HEK293 (cell line): Measurements from ENCODE around the gene MYLK.

ENCODE experiments used
- KLF16 ChIP-seq: fragments of 450-650 bp; formaldehyde crosslinking; IDR thresholded peaks from 2 replicates; pipeline ENCODE4 v1.5.1; 2017; ENCODE audit warnings: missing biosample characterization, missing genetic modification characterization
- TCF7L2 ChIP-seq: IDR thresholded peaks from 2 replicates; pipeline ENCODE4 v1.6.1; 2011; ENCODE audit warnings: low read depth, mild to moderate bottlenecking, inconsistent platforms, low read length, moderate library complexity, borderline replicate concordance
- ZBTB44 ChIP-seq: fragments of 450-650 bp; IDR thresholded peaks from 2 replicates; pipeline ENCODE4 v1.5.1; 2018; ENCODE audit warnings: missing biosample characterization, mild to moderate bottlenecking, missing genetic modification characterization
- ZEB2 ChIP-seq: fragments of 450-650 bp; formaldehyde crosslinking; IDR thresholded peaks from 2 replicates; pipeline ENCODE4 v1.5.1; 2016; ENCODE audit warnings: missing biosample characterization, missing genetic modification characterization
- ZNF24 ChIP-seq: fragments of 450-650 bp; formaldehyde crosslinking; IDR thresholded peaks from 2 replicates; pipeline ENCODE4 v1.5.1; 2016; ENCODE audit warnings: missing biosample characterization, missing genetic modification characterization
- ZNF274 ChIP-seq, 2 experiments: fragments of 200-500 bp in 1 of 2; fragments of 450-650 bp in 1 of 2; sonication (Bioruptor generic) in 1 of 2; formaldehyde crosslinking in 1 of 2; IDR thresholded peaks; 2 replicates each; pipeline versions ENCODE4 v1.5.1 to v1.6.1; 2014 to 2016; ENCODE audit warnings: borderline replicate concordance in 1 of 2, inconsistent platforms in 1 of 2, low read length in 1 of 2, missing biosample characterization in 1 of 2, missing genetic modification characterization in 1 of 2
- ZNF311 ChIP-seq: fragments of 450-650 bp; formaldehyde crosslinking; IDR thresholded peaks from 2 replicates; pipeline ENCODE4 v1.5.1; 2017; ENCODE audit warnings: missing biosample characterization, missing genetic modification characterization, borderline replicate concordance
- ZNF350 ChIP-seq: fragments of 450-650 bp; formaldehyde crosslinking; IDR thresholded peaks from 2 replicates; pipeline ENCODE4 v1.5.0; 2017; ENCODE audit warnings: missing biosample characterization, mild to moderate bottlenecking, missing genetic modification characterization
- ZNF792 ChIP-seq: fragments of 450-650 bp; formaldehyde crosslinking; IDR thresholded peaks from 2 replicates; pipeline ENCODE4 v1.5.1; 2016; ENCODE audit warnings: missing biosample characterization, missing genetic modification characterization
- TF ChIP-seq, protein P1 (sequence below): fragments of 450-650 bp; formaldehyde crosslinking; IDR thresholded peaks from 2 replicates; pipeline ENCODE4 v1.5.1; 2016; ENCODE audit warnings: missing biosample characterization, missing genetic modification characterization

DNA sequence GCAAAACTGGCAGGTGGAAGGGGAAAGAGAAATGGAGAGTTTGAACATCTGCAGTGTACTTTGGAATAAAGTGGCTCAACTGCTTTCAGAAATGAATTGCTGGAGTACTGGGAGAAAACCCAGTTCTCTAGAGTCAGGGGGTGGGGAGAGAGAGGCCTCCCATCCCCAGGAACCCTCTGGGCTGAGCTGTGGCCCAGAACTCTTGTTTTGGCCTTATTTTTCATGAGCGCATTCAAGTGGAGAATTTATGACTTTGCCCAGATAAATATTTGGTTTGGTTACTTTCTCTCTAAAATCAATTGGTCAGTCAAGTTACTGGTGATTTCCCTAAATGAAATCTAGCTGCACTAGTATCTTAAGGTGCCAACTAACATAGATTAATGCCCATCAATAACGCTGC lies 270.6 kb downstream of the MYLK start:
- TF ChIP-seq ZNF350 (tag by site-specific recombination) (no peak), ZNF311 (no peak), KLF16 (tag by site-specific recombination) (no peak), ZNF24 (tag by site-specific recombination) (no peak), ZNF792 (tag by site-specific recombination) (no peak), TCF7L2 (no peak), ZBTB44 (tag by site-specific recombination) (no peak), ZNF274 (IDR thresholded peaks at IDR 0.05; ENCODE audit: low read length) (no peak), ZNF274 (tag by site-specific recombination; IDR thresholded peaks at IDR 0.05; ENCODE audit: borderline replicate concordance) (no peak), ZEB2 (tag by site-specific recombination) (no peak)
- TF ChIP-seq, protein P1, sequence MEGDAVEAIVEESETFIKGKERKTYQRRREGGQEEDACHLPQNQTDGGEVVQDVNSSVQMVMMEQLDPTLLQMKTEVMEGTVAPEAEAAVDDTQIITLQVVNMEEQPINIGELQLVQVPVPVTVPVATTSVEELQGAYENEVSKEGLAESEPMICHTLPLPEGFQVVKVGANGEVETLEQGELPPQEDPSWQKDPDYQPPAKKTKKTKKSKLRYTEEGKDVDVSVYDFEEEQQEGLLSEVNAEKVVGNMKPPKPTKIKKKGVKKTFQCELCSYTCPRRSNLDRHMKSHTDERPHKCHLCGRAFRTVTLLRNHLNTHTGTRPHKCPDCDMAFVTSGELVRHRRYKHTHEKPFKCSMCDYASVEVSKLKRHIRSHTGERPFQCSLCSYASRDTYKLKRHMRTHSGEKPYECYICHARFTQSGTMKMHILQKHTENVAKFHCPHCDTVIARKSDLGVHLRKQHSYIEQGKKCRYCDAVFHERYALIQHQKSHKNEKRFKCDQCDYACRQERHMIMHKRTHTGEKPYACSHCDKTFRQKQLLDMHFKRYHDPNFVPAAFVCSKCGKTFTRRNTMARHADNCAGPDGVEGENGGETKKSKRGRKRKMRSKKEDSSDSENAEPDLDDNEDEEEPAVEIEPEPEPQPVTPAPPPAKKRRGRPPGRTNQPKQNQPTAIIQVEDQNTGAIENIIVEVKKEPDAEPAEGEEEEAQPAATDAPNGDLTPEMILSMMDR (tag by site-specific recombination): no peak
